ENCODE data around the gene NFATC1.

NFATC1 gene

DNA sequence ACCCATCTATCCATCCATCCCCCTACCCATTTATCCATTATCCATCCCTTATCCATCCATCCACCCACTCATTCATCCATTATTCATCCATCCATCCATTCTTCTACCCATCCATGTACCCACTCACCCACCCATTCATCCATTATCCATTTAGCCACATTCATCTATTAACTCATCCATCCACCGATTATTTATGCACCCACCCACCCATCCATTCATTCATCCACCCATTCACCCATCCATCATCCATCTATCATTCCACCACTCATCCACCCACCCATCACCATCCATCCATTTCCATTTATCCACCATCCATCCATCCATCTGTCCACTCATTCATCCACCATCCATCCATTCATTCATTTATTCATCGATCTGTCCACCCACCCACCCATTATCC, 146.5 kb downstream of the NFATC1 start:
- DNase-seq: no peak

DNA sequence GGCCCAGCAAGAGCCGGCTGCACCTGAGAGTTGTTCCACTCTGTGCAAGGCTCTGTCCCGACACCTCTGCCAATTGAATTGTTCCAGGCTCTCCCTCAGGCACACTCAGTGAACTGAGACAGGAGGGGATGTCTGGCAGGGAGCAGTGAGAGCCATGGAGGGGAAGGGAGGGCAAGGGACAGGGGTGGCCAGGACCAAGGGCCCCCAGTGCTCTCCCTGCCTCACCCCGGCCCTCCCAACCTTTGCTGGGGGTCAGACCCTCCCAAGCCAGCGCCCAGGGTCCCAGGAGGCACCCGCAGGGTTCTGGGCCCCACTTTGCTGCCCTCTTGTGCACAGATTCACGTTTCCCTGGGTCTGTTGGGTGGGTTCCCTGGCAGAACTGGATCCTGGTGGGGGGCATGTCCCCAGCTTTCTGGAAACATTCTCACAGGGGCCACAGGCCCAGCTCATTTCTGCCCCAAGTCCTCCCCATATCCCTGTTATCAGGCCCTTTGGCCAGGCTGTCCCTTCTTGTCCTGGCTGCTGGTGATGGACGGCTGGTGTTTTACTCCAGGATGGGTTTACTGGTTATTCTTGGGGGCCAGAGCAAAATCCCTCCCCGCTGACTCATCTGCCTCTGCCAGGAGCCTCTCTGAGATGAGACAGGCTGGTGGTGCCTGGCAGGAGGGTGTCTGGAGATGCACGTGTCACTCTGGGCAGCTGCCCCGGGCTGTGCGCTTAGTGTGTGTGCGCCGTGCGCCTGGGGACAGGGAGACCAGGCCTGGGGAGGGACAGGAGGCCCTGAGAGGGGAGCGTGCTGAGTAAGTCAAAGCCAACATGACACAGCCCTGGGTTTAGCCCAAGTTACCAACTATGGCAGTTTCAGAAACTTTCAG, 147.4 kb downstream of the NFATC1 start:
- no peak for DNase-seq

DNA sequence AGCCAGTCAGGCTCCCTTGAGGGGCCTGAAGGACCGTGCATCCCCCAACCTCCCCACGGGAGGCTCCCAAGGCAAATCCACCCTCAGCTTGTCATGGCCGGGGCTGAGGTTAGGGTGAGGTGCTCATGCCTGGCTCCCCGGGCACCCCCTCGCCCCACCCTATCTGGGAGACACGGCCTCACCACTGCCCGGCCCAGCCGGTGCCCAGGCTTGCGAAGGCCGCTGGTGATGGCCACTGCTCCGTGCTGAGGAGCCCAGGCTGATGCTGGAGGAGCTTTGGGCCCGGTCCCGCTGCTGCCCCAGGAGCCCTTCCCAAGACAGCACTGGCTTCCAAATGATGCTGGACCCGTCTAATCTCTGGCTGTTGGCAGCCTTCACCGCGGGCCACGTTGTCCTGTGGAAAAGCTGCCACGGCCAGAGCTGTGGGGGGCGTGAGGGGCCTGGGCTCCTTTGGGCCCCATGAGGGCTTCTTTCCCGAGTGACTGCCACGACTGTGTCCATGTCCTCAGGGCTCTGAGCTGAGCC, 148.2 kb downstream of the NFATC1 start:
- DNase-seq: no peak

DNA sequence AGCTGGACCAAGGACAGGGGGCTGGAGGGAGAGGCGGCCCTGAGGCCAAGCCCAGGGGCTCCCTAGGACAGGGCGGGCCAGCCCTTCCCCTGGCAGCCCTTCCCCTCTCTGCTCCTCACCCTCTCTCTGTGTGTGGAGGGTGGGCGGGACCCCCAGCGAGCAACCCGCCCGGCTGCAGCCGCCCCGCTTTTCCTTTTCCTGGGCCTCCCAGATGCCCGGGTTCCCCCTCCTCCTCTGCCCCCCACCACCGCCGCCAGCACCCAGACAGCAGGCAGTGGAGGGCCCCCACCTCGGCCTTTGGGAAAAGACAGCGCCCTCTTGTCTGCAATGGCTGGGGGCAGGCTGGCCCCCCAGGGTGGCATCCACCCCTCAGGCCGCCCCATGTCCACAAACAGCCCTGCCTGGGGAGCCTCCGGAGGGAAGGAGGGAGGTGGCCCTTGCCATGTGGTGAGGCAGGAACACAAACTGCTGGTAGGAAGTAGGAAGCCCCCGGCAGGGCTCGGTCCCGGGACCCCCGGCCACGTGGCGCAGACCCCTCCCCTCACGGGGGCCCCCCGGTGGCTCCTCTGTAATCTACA, 148.7 kb downstream of the NFATC1 start:
- DNase-seq: no peak

DNA sequence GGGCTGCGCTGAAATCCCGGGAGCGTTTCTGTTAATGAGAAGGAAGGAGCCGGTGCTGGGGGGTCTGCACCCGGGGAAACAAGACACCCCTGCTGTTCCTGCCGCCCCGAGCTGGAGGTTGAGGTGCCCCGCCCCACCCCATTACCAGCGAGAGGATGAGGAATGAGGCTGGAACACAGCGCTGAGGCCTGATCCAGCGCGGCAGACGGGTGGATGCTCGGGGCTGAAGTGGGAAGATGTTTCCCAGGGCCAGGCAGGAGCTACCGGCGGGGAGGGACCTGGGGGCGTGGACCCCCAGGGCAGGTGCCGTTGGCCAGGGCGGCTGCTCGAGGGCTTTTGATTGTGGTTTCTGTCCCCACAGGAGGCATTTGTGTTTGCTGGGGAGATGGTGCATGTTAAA, 149.5 kb downstream of the NFATC1 start:
- DNase-seq: no peak

DNA sequence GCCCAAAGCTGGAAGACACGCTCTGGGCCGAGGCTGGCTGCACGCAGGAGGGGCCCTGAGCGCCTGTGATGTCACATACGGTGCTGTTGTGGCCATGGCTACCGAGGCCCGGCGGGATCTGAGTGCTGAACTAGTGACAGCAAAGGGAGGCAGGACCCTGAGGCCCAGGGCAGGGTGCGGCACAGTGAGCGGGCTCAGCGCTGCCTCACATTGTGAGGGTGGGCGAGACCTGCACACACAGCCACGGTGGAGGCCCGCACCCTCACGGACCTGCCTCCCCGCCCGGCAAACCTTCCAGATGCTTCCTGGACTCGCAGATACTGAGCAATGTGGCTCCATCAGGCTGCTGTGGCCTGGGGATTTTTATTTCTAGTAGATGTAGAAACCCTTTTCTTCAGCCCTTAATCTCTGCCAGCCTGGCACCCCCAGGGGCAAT, 150.0 kb downstream of the NFATC1 start:
- no peak for DNase-seq

DNA sequence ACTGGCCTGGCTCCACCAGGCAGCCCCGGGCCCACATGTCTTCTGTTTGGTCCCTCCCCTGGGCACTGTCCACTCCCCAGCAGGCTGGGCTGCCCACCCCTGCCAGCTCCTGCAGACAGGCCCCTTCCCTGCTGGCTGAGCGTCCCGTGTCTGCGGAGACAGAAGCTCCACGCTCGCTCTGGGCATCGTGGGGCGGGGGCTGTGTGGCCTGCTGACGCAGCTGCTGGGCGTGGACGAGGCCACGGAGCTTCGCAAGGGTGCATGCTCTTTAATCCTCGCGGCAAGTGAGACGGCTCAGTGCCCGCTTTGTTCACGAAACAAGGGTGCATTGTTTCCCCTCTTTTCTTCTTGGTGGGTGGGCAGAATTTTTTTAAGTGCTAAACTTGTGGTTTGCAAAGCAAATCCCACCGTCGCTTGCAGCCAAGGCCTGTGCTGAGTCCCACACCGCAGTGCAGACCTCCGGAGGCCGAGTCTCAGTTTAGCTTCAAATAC, 151.1 kb downstream of the NFATC1 start:
- DNase-seq: no peak

DNA sequence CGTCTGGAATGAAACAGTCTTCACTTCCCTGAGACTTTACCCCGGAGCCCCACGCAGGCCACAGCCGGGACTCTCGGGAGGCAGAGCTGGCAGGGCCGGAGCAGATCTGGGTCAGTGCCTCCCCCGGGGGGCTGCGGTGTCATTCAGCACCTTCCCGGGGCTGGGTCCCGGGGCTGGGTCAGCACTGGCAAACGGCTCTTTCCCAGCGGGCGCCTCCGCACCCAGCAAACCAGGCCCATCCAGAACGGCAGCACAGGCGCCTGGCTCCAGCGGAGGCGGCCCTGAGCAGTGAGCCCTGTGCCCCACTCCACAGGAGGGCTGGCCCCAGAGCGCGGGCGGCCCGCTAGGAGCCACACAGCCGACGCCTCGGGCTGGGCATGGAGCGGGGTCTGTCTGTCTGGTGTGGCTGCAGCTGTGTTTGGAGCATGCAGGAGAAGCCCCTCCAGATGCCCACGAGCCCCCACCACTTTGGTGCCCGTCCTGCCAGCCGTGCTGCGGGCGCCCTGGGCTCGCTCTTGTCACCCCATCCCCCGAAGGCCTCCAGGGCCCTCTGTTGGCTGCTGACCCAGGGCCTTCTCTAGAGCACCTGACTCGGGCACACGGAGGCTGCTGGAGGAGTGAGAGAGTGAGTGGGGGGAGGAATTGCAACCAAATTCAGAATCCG, 151.8 kb downstream of the NFATC1 start:
- no peak for DNase-seq

DNA sequence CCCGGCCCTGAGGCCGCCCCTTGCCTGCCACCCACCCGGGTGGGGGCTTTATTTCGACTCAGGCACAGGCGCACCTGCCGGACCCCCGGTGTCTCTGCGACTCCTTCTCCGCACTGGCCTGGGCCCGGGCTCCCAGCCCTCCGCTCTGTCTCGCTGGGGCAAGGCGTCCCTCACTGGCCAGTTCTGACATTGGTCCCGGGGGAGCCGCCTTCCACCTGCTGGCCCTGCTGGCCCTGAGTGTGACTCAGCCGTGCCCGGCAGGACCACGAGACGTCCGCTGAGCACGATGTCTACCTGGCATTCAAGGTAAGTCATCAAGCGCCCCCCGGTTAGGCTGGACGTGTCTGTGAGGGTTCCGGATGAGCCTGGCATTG, 152.3 kb downstream of the NFATC1 start:
- DNase-seq: no peak

DNA sequence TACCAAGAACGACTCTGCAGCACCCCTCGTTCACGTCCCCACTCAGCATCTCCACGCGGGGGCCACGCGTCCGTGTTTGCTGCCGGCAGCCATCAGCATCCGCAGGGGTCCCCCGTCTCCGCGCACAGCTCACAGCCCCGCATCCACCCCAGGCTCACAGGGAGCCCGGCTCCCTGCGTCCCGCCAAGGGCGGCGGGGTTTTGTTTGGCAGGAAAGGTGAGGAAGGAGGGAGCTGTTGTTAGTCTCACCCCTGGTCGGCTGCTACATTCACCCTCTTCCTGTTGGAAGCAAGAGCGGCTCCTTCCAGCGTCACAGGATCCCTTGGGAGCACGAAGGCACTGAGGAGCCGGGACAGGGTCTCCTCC, 152.9 kb downstream of the NFATC1 start:
- DNase-seq: no peak

DNA sequence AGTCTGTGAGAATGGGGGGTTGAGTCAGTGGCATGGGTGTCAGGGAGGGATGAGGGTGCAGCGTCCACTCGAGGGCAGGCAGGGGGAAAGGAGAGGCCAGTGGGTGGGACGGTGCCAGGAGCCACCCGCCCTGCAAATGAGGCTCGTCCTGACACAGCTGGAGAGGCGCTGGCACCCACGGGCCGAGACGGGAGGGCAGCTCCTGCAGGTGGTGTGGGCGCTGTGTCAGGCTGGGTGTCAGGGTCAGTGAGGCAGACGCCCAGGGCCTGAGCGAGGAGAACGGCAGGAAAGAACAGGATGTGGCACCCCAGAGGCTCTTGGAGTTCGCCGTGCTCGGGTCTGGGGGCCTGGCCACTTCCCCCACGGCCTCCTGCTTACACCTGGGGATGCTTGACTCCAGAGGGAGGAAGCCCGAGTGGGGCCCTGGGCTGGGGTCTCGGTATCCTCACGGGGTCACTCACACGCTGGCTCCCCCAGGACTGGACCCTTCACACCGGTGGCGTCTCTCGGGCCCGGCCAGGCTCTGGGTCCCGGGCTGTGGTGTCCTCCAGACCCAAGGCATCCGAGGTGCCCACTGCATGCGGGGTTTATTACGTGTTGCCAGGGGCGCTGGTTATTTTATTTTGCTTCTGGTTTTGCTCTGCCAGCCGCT, 153.4 kb downstream of the NFATC1 start:
- DNase-seq: no peak

DNA sequence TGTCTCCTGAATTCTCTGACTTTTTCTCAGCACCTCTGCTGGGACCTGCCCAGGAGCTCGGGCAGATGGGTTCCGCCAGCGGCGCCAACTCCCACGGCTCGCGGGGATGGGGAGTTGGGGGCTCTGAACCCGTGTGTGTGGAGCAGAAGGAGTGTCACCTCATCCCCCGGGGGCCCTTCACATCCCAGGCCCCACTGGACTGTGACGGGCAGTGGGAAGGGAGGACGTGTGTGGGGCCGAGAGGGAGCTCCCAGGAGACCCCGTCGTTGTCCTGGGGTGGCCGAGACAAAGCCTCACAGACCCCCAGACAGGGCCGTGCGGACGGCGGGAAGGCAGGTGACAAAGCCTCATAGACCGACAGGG, 153.9 kb downstream of the NFATC1 start:
- no peak for DNase-seq

DNA sequence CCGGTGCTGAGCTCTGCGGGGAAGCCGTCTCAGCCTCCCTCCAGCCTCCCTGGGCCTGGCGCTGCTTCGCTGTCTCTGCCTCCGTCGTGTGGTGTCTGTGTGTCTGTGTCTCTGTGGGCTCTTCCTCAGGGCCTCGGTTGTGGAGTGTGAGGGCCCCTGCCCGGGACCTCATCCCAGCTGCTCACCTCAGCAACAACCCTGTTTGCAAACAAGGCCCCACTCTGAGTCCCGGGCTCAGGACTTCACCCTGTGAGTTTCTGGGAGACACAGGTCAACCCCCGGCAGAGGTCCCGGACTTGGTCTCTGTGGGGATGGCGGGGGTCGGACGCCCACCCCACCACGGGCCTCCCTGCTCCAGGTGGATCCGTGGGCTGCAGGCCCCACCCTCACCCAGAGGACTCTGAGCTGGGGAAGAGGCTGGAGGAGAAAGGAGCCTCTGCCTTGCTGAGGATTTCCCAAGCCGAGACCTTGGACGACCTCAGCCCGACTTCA, 156.5 kb downstream of the NFATC1 start:
- no peak for DNase-seq

DNA sequence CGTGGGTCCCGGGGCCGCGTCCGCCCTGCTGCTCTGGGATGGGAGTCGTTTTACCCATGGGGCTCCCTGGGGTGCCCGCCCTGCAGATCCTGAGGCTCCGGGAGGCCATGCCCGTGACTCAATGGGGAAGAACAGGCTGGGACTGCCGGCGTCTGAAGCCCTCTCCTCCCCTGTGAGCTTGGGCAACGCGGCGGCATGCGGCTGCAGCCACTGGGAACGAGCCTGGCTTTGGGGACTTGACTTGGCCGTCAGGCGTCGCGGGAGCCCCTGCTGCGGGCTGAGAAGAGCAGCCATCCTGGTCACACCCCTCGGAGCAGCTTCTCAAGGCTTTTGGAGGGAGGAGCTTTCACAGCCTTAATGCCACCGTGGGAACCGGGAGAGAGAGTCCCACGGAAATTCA, 157.0 kb downstream of the NFATC1 start:
- no peak for DNase-seq

DNA sequence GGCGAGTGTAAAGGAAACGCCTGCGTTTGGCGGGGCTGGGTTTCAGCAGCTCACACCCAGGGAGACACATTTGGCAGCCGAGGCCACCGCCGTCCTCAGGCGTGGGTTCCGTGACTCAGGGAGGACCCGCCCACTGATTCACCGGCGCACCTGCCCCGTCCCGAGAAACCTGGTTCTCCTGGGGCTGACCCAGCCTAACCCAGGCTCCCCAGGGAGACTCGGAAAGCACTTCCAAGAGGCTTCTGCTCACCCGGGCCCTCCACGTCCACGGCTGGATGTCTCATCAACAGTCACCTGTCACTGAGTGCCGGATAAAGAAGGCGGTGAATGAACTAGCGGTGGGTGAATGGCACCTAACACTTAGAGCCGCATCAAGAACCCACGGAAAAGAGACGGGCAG, 157.4 kb downstream of the NFATC1 start:
- DNase-seq: no peak

DNA sequence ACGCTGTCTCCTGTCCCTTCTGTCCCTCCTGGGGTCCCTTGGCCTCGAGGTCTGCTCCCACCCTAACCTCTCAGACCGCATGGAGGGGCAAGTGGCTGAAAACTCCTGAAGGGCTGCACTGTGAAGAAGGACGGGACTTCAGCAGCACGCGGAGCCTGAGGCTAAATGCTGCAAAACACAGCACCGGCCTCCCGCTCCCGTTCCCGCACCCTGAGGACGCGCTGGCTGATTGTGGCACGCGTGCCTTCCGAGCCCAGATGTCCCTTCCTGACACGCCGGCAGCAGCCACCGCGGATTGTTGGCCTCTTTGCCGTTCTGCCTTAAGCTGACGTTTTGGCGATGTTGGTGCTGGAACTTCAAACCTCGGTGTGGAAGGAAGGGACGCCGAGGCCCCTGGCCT, 158.0 kb downstream of the NFATC1 start:
- no peak for DNase-seq

DNA sequence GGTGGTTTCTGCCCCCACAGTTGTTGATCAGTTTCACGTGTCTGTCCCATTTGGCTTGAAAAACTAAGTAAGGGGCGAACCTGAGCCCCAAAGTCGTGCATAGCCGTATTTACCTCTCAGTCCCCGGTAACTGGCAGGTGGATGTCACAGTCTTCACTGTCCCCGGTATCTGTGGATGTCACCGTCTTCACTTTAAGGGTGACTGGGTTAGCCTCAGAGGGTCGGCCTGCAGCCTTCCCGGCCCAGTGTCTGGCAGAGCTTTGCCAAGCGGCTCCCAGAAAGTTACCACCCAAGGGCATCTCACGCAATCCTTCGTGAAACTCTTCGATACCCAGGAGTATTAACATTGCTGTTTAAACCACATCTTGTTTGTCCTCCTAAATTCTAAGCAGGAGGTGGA, 158.6 kb downstream of the NFATC1 start:
- no peak for DNase-seq

DNA sequence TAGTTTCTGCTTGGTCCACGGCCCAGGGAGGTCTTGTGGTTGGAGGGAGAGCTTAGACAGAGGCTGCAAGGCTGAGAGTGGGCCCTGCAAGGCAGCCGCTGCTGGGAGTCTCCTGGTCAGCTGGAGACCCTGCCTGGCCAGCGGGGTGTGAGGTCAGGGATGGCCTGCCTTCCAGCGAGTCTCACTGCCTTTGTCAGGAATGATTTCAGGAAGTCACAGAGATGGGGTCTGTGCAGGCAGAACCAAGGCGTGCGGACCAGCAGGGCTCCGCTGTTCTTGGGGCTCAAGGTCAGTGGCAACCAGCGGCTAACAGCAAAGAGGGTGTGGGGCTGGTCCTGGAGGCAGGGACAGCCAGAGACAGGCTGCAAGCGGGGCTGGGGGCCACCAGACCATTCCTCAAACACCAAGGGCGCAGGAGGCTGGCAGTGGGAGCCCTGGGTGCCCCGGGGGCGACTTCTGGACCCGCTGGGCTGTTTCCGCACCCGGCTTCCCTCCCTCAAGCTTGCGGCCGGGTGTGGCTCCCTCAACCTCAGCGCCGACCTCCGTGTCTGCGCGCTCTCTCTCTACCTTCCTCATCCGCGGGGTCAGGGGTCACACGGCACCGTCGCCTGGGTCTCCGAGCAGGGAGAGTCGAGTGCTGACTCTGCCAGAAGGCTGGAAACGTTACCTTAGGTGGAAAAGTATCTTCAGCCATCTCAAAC, 159.4 kb downstream of the NFATC1 start:
- no peak for DNase-seq

DNA sequence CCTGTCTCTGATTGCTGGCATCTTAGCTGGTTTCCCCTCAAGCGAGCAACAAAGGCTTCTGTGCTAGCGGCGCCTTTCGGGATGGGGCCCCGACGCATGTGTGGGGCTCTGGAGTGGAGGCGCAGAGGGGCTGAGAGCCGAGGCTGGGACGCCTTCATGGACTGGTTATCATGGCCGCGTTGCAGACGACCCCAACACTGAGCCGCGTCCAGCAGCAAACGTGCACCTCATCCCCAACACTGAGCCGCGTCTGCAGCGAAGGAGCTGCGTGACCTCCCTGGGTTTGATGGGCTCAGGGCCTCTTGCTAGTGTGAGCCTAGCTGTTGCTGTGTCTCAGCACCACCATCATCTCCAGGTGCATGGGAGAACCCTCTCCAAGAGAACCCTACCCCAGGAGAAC, 160.2 kb downstream of the NFATC1 start:
- no peak for DNase-seq

DNA sequence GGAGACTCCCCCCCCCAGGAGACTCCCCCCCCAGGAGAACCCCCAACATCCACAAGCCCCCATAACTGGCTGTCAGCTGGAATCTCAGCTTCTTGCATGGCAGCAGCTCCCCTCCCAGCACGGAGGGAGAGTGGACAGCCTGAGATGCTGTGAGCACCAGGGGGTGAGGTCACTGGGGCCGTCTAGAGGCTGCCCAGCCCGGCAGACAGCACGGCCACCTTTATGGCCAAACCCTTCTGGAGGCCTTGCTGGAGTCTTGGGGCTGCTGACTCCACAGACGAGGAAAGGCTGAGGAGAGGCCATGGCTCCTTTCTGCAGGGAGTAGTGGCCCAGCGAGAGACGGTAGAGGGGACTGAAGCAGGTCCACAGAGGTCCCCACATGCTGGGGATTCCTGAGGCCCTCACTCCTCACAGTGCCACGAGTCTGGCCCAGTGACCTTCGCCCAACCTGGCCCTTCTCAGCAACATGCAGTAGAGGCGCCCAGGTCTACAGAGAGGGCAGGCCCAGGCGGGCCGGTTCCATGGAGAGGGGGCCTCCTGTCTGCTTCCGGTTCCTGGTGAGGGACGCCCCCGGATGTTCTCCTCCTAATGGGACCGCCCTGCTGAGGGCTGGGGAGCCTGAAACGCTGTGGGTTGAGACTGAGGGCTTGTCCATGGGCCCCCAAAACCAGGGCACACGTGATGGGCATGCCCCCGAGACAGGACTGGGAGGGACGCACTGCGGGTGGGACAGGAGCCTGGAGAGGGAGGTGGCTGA, 161.3 kb downstream of the NFATC1 start:
- no peak for DNase-seq

DNA sequence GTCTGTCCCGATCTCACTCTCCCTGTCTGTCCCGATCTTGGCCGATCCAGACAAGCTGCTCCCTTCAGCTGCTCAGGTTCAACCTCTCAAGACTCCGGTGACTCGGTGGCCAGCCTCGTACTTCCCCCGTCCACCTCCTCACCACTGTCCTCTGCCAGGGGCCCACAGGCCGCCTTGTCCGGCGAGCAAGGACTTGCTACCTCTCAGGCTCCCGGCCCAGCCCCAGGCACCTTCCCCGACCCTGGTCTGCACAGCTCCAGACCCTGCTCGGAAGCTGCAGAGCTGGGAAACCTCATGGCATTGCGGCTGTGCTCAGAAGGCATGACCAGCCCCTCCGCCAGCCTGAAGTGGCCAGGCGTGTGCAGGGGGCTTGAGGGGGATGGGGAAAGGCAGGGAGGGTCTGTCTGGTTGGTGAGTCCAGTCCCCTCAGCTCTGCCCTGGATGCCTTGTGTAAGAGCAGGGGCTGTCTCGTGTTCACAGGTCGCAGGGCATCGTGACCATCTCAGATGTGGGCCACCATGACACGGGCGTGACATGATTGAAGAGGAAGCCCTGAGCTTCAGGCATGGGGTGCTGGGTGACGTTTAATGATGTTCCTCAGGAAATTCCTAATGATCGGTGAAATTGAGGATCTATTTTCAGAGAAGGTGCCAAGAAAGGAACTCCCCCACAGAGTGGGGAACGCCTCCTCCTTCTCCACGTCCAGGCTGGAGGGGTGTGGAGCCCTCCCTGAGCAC, 162.6 kb downstream of the NFATC1 start:
- no peak for DNase-seq
